Measurements from ENCODE around the gene HINFP.
"Not testable (repeated sequence)": the region's sequence is repeated elsewhere in the genome, so short reads cannot be mapped to it uniquely, and the experiment has no call there.

HINFP gene

DNA sequence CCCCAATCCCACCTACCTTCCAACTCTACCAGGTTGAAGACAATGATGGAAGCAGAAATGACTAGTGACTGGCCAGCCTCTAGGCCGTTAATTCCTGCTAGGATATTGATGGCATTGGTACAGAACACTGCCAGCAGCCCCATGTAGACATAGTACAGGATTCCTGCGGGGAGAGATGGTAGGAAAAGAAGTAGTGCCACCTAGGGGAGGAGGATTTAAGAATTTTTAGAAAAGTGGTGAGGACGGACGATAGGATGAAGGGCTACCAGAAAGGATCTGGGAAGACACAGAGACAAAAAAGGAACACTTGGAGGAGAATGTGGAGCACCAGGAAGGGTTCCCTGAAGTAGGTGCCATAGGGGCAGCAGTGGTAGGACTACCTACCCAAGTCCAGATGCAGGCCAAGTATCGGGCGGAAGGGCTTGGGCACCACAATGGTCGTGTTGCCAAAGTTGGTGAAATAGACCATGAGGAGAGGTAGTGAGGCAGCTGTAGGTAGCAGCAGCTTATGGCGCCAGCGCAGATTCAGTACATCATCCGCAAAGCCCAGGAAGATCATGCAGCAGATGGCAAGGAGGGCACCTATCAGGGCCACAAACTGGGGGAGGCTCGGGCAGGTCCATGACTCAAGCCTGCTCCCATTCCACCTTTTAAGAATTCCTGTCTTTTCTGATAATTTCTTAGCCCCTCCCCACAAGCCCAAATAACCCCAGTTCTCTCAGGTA is 21.0 kb upstream of the HINFP start:
- DNase-seq: peak; percentile 87

DNA sequence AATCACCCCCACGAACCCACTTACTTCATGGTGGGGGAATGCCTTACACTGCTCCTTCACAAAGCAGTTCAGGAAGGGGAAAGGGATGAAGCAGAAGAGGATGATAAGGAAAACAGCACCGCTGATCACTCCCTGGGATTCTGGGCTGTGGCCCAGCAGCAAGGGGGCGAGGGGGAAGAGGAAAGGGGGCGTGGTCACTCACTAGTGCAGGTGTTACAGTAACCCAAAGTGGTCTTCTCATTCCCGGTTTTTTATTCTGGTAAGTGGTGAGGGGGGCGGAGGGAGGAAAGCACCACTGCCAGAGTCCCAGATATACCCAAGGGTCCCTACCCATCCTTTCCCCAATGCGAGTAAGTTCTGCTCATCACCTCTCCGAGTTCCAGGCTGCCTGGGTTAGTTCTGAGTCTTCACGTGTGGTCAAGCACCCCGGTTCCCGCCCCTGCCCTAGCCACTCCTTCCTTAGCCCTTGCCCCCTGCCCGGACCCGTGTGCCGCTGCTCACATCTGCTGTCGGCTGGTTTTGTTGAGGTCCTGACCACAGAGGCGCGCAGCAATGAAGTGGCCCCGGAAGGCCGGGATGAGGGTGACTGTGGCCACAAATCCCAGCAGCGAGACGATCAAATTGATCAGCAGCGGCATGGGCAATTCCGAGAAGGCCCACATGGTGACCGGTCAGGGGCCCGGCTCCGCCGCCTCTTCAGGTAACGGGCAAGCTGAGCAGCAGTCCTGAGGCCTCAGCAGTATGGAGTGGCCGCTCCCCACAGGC is 20.2 kb upstream of the HINFP start:
- peak; percentile 57 for DNase-seq

DNA sequence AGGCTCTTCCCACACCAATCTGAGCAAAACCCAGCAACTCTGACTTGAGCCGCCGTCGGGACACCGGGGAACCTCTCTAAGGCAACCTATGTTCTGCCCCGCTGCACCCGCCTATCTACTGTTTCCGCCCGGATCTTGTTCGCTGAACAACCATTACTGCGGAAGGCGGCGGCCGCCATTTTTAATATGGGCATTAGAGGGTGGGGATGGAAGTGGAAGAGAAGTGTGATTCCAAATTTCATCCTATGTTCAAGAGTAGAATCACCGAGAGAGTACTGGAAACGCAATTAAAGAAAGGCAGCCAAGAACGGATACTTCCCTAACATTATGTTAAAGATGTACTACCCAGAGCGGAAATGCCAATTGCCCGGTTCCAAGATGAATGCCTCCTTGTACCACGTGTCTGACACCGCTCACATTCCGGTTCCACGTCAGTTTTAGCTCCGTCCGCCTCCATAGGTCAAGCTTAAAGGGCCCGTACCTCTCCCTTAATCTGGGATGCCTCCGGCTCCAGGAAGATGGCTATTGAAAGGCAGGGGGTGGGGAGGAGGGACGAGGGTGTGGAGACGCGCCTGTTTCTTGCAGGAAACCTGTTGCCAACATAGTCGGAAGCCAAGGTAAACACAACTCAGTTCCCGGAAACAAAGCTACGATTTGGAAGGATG is 19.5 kb upstream of the HINFP start, which contains the start of gene DPAGT1:
TSS of gene DPAGT1 (minus strand) at position 95 of the 665 bp plus-strand sequence. CDS start 198 bp downstream, outside the sequence.
- DNase-seq: peak; percentile 100

DNA sequence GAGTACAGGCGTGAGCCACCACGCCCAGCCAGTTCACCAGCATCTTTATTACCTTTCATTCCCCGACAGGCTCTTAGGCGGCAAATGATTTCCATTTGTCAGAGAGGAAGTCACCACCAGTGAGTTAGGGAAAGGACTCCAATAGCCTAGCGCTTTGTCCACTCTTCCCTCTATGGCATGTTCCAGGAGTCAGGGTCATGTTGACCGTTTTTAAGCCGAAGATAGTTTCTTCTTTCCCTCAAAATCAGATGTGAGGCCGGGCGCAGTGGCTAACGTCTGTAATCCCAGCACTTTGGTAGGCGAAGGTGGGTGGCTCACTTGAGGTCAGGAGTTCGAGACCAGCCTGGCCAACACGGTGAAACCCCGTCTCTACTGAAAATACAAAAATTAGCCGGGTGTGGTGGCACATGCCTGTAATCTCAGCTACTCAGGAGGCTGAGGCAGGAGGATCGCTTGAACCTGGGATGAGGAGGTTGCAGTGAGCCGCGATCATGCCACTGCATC is 18.2 kb upstream of the HINFP start:
- DNase-seq: not testable (repeated sequence)

DNA sequence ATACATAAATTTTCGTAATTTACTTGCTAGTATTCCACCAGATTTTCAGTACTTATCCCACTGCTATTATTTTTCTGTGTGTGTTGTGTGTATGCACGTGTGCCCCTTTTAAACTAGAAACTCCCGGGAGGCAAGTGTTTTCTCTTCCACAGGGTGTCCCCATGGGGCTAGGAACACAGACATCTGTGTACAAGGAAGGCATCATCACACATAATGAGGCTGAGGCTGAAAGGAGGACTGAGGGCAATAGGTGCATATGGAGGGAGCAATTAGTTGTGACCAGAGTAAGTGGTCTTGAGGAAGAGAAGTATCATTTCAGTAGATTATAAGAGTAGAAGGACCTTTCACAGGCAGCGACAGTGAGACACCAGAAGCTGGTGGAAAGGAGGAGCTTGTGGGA is 17.6 kb upstream of the HINFP start:
- no peak for DNase-seq

DNA sequence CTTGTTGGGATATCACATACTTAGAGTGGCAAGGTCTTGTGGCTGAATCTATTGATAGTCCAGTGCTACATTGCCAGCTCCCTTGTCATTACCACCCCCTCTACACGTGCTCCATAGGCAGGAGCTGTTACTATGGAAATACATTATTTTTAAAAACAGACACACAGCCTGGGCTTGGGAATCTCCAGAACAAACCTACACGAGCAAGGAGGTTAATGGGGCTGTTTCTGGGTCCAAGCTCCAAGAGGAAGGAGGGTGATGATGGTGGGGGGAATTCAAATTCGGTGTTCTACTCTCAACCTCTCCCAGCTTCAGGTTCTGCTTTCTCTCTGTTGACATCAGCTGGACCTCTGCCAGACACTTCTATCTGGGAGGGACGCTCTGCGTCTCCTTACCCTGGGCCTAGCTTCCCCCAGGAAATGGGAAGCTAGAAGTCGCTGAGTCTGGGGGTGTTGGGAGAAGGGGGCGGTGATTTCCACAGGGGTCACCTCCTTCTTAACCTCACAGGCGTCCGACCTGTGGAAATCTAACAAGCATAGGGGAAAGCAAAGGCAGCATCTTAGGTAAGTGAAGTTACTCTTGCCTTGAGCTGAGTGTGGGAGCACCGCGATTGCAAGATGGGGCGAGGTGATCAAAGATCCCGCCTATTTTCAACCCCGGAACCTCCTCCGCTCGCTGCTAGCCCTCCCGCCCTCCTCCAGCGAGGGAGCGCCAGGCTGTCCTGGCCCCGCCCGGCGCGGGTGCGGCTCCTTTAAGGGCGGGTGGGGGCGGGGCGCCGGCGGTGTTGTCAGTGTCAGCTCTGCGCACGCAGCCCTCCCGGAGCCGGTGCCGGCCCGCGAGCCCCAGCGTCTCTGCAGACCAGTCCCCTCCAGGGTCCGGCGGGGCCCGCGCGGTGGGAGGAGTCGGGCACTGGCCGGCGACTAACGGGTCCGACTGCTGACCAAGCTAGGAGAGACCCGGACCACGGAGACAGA is 14.5 kb upstream of the HINFP start, which contains the start of gene C2CD2L:
TSS of gene C2CD2L (plus strand) at position 781 of the 974 bp plus-strand sequence. CDS start 398 bp downstream, outside the sequence.
- peak; percentile 90 for DNase-seq

DNA sequence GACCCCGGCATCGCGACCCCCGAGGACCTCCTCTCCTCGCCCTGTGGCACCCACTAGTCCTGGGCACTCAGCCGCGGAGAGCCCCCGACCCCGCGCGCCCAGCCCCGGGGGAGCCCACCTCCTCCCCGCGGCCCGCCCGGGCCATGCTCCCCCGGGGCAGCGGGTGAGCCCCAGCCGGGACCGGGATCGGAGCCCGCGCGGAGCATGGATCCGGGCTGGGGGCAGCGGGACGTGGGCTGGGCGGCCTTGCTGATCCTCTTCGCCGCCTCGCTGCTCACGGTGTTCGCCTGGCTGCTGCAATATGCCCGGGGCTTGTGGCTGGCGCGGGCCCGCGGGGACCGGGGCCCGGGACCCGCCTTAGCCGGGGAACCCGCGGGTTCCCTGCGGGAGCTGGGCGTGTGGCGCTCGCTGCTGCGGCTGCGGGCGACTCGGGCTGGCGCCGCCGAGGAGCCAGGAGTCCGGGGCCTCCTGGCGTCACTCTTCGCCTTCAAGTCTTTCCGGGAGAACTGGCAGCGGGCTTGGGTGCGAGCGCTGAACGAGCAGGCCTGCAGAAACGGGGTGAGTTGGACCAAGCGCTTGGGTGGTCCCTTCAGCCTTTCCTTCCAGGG is 13.7 kb upstream of the HINFP start:
- no peak for DNase-seq

DNA sequence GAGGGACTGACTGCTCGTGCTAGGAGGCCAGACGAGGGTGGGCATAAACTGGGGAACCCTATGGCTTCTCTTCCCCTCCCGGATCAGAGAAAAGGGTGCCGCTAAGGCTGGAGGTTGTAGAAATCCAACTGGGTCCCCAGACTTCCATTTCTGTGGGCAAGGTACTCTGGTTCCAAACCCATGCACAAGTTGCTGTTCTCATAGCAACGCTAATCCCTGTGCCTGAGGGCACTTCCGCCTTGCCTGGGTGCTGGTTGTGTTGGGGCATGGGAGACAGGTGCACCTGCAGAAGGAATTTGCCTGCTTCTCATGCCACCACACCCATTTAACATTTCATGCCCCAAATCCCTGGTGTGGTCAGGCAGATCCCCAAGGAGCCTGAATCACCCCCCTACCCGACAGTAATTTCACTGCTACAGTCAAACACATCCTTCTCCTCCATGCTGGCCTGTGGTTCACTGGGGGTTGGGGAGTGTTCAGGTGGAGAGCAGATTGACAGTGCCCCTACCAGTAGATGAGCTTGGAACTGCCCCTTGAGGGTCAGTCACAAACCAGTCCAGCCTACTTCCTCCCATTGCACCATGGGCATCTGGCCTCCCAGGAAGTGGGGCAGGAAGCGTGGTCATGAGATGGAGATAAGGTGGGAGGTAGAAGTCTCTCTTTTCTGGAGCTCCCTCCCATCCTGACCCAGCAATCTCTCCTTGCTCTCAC is 13.1 kb upstream of the HINFP start:
- peak; percentile 95 for DNase-seq

DNA sequence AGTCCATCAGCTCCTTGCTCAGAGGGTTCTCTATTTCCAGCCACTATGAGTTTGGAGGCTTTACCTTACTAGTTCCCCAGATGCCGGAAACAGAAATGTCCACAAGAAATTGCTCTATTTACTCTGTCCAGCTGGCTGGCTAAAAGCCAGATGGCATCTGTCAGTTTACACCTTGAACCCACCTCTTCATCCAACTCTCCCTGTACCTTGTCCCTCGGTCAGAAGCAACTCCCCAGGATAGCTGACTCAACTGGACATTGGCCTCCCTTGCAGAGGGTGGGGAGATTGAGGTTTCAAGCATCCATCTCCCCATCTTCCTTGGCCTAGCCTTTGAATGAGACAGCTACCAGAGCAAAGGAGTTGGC is 12.5 kb upstream of the HINFP start:
- no peak for DNase-seq

DNA sequence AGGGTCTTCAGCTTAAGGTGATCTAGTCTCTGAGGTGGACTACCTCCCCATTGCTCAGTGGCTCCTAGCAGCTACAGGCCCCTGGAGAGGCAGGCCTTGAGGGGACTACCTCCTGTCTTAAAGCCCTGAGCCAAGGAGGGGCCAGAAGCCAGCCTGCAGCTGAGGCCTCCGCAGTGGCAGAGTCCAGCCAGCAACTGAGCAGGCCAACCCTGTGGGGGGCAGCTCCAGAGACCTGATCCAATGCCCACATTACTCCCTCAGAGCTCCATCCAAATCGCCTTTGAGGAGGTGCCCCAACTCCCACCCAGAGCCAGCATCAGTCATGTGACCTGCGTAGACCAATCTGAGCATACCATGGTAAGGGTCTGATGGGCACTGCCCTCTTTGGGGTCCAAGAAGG is 11.5 kb upstream of the HINFP start:
- no peak for DNase-seq

DNA sequence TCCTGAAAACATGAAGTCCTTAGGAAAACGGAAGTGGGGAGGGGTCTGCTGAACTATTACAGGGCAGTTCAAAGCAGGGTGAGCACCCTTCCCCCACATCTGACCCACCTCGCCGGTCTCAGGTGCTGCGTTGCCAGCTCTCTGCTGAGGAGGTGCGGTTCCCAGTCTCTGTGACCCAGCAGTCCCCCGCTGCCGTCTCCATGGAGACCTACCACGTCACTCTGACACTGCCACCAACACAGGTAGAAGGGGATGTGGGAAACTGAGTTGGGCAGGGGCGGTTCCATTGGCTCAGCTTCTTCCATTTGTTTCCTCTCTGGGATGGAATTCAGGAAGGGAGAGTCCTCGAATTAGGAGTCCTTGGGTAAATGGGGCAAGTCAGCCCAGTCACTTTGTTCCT is 10.9 kb upstream of the HINFP start:
- no peak for DNase-seq

DNA sequence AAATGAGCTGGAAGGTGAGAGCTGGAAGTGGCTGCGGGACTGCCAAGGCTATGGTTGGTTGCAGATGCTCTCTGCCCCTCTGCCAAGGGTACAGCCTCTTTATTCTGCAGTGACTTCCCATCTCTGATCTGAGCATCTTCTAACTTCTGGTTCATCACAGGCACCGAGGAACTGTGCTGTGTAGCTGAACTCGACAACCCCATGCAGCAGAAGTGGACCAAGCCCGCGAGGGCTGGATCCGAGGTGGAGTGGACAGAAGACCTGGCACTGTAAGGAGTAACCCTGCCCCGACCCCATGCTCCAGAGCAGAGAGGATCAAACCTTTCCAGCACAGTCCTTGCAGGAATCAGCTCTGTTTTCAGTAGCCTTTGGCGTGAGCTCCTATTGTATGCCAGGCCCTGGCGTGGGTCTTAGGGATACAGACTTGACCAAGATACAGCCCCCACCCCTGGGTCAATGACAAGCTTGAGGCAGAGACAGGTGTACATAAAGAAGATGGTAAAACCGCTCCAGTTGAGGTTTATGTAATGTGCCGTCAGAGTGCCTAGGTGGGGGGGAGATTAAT is 9.9 kb upstream of the HINFP start:
- DNase-seq: no peak

DNA sequence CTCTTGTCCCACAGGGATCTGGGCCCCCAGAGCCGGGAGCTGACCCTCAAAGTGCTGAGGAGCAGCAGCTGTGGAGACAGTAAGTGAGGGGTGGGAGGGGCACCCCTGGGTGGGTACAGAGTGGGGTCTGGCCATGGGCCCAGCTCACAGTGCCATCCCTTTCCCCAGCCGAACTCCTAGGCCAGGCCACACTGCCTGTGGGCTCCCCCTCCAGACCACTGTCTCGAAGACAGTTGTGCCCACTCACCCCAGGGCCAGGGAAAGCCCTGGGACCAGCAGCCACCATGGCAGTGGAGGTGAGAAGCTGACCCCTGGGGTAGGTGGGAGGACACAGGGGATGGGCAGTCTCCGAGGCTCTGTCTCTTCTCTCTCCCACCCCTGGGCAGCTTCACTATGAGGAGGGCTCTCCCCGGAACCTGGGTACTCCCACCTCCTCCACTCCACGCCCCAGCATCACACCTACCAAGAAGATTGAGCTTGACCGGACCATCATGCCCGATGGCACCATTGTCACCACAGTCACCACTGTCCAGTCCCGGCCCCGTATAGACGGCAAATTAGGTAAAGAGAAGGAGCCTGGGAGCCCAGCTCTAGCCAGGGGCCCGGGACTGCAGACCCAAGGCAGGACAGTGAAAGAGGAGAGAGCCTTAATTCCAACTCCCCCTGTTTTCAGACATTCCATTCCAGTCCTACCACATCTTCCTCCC is 8.9 kb upstream of the HINFP start:
- no peak for DNase-seq

DNA sequence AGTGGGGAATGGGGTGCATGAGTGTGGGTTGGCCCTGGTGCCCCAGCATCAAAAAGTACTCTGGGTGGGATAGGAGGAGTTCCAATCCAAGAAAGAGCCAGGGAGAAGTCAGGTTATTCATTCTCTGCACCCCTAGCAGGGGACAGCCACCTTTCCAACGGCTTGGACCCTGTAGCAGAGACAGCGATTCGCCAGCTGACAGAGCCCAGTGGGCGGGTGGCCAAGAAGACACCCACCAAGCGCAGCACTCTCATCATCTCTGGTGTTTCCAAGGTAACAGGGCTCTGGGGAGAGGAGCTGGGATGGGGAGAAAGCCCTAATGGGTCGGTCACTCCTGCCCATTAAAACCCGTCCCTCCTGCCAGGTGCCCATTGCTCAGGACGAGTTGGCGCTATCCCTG is 7.7 kb upstream of the HINFP start:
- no peak for DNase-seq

DNA sequence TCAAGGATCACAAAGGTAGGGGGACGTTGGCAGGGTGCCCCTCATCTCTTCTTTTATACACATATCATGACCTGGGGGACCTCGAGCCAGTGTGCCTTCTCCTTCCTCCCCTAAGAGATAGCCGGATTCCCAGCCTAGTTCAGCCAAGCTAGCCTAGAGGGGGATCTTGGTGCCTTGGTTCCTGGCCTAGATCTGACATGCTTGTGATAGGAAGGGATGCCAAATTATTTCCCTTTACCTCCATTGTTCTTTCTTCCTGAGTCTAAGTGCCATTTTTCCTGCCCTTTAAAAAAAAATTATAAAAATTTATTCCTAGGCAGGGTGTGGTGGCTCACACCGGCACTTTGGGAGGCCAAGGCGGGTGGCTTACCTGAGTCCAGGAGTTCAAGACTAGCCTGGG is 7.0 kb upstream of the HINFP start:
- no peak for DNase-seq

DNA sequence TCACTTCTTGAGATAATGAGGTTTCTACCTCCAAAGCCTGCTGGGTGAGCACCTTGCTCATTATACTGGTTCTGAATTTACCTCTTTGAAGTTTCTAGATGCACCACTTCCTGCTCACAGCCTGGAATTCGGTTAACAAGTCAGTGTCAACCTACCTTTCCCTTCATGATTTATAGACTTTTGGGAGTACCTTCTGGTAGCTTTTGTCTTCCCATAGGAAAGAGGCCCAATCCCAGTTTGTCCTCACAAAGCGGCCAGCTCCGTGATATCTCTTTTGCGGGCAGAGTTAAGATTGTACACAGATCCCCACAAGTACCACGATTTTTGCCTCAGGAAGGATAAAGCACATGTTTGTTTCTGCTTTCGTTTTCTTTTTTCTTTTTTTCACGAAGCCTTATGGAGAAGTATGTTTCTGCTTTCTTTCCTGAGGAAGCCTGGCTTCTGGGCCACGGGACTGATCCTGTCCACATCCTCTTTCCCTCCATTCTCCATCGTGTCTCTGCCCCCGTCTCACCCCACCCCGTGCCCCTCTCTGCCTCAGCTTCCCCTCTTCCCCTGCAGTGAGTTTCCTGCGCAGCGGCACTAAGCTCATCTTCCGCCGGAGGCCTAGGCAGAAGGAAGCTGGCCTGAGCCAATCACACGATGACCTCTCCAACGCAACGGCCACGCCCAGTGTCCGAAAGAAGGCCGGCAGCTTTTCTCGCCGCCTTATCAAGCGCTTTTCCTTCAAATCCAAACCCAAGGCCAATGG is 5.7 kb upstream of the HINFP start:
- DNase-seq: no peak

DNA sequence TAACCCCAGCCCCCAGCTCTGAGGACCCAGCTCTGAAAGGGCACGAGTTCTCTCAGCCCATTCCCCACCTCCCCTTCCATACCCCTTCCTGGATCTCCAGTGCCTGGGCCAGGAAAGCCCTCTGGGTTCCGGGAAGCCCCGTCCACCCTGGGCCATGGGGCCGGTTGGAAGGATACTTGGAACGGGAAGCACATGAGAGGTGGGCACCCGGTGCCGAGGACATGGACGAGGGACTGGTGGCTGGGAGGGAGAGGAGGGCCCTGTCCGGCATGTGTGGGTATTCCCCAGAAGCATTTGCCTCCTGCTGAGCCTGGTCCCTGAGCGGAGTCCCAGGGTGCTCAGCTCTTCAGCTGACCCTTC is 5.2 kb upstream of the HINFP start:
- no peak for DNase-seq

DNA sequence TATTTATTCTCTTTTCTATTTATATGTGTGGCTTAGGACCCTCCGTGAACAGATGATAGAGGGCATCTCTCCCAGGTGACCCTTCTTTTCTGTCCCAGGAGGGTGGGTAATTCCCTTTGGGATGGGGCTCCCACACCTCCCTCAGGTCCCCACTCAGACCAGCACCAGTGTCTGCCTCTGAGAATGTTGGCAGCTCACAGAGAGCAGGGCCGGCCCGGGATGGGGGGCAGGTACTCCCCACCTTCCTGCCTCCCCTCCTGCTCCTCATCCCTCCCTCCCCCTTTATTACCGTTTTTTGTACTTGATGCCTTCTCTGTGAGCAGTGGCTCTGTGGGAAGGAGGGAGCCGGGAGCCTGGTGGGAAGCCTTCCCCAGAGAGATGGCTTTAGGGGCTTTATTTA is 4.8 kb upstream of the HINFP start:
- DNase-seq: no peak

DNA sequence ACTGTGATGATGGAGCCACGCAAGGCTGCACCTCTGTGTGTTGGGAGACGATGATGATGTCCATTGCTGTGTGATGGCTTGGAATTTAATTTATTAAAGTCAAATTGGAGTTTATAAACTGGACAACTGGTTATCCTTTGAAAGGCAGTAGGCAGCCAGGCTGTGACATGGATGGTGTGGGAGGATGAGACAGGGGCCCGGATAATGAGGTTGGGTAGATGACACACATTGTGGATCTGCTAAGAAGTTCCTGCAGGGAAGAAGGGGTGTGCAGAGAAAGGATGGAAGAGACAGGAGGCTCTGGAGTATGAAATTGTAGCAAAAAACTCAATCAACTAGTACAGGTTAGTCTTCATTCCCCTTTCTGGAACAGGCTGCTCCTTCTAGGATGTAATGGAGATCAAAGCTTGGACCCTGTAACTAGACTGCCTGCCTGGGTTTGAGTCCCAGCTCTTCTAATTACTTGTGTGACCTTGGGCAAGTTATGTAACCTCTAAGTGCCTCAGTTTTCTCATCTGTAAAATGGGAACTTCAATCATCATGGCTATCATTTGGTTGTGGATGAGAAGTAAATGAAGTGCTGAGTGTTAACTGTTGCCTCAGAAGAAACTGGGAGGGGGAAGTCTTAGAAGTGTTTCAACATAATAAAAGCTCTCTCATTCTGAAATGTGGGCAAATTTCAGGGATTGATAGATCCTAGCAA is 4.2 kb upstream of the HINFP start:
- DNase-seq: no peak

Data from NCI-H526 treated with DMSO at 0.1 percent for 48 hours (cell line).